Measurements from ENCODE around the gene KIF24. TPM values are rescaled to one million over a fixed set of nuclear protein-coding genes. Genes with fewer than 3 reads are reported as not detected.

Gene KIF24
- total RNA-seq, result 4.8 and 5.0 TPM in 2 replicates

GRCh38 chr9:34328987-34329832, at the start of gene KIF24, which contains the start of gene NUDT2:
TSS of gene KIF24 (minus strand) at chr9:34329268. CDS start at chr9:34311346, 17,922 bp downstream.
TSS of gene NUDT2 (plus strand) at chr9:34329569. CDS start at chr9:34339040, 9,471 bp downstream.
- no peaks in the 10 kb centered on the region for H3K27me3 Mint-ChIP-seq (ENCODE audit: low read depth)
- H3K4me1 Mint-ChIP-seq (ENCODE audit: low read depth), result peaks cover 34% of the 10 kb centered on the region
- H3K9me3 Mint-ChIP-seq, result no peaks in the 10 kb centered on the region
- intact Hi-C loops (cut with micrococcal nuclease), result loop anchor here (1.0 kb wide), 4 partner anchors 50 to 206 kb away; partner anchors contain the start of genes DCAF12 and UBAP1
- DNase-seq (ENCODE audit: low spot score), result peak; percentile 97
- H3K27ac Mint-ChIP-seq, result peak within 1 kb of the TSS; percentile 94
- H3K4me3 Mint-ChIP-seq (ENCODE audit: low read depth), result peak within 1 kb of the TSS; percentile 98
- H3K36me3 Mint-ChIP-seq (ENCODE audit: low read depth), result no peaks in the 10 kb centered on the region

GRCh38 chr9:34378376-34379060, 49.5 kb upstream of the KIF24 start:
- intact Hi-C loops (cut with micrococcal nuclease), result loop anchor here (1.0 to 5.0 kb wide), 5 partner anchors 49 to 1434 kb away; partner anchors contain the start of genes KIF24, NUDT2, SPAG8 and UBAP1
- Mint-ChIP-seq H3K4me1 (ENCODE audit: low read depth) (peaks cover 21% of the 10 kb centered on the region), H3K36me3 (ENCODE audit: low read depth) (no peaks in the 10 kb centered on the region), H3K4me3 (ENCODE audit: low read depth) (no peak overlapping the region), H3K27me3 (ENCODE audit: low read depth) (peaks cover 11% of the 10 kb centered on the region), H3K9me3 (no peaks in the 10 kb centered on the region), H3K27ac (no peak overlapping the region)
- no peak for DNase-seq (ENCODE audit: low spot score)

GRCh38 chr9:34377404-34377746, 48.3 kb upstream of the KIF24 start:
- Mint-ChIP-seq H3K4me3 (ENCODE audit: low read depth) (peak overlapping the region; percentile 86), H3K36me3 (ENCODE audit: low read depth) (no peaks in the 10 kb centered on the region), H3K9me3 (no peaks in the 10 kb centered on the region), H3K27me3 (ENCODE audit: low read depth) (peaks cover 2% of the 10 kb centered on the region), H3K4me1 (ENCODE audit: low read depth) (peaks cover 21% of the 10 kb centered on the region), H3K27ac (no peak overlapping the region)
- intact Hi-C loops (cut with micrococcal nuclease), result loop anchor here (2.0 to 5.0 kb wide), 4 partner anchors 125 to 1435 kb away; partner anchors contain the start of genes SPAG8 and UBAP2
- DNase-seq (ENCODE audit: low spot score), result no peak

GRCh38 chr9:34376596-34377403, 47.7 kb upstream of the KIF24 start, which contains the start of gene MYORG:
TSS of gene MYORG (minus strand) at chr9:34376898. CDS start at chr9:34372943, 3,955 bp downstream.
- intact Hi-C loops (cut with micrococcal nuclease), result loop anchor here (2.0 to 5.0 kb wide), 4 partner anchors 124 to 1436 kb away; partner anchors contain the start of genes SPAG8 and UBAP2
- peak within 1 kb of the TSS; percentile 86 for H3K4me3 Mint-ChIP-seq (ENCODE audit: low read depth)
- no peaks in the 10 kb centered on the region for H3K27me3 Mint-ChIP-seq (ENCODE audit: low read depth)
- H3K9me3 Mint-ChIP-seq, result no peaks in the 10 kb centered on the region
- no peak within 1 kb of the TSS for H3K27ac Mint-ChIP-seq
- peaks cover 21% of the 10 kb centered on the region for H3K4me1 Mint-ChIP-seq (ENCODE audit: low read depth)
- DNase-seq (ENCODE audit: low spot score), result peak; percentile 97
- H3K36me3 Mint-ChIP-seq (ENCODE audit: low read depth), result no peaks in the 10 kb centered on the region

GRCh38 chr9:34375901-34376595, 47.0 kb upstream of the KIF24 start:
- no peaks in the 10 kb centered on the region for H3K27me3 Mint-ChIP-seq (ENCODE audit: low read depth)
- peak; percentile 31 for DNase-seq (ENCODE audit: low spot score)
- H3K36me3 Mint-ChIP-seq (ENCODE audit: low read depth), result peaks cover 3% of the 10 kb centered on the region
- H3K27ac Mint-ChIP-seq, result no peak overlapping the region
- peaks cover 21% of the 10 kb centered on the region for H3K4me1 Mint-ChIP-seq (ENCODE audit: low read depth)
- H3K4me3 Mint-ChIP-seq (ENCODE audit: low read depth), result peak overlapping the region; percentile 86
- H3K9me3 Mint-ChIP-seq, result no peaks in the 10 kb centered on the region
- intact Hi-C loops (cut with micrococcal nuclease), result loop anchor here (2.0 to 5.0 kb wide), 4 partner anchors 124 to 1436 kb away; partner anchors contain the start of genes SPAG8 and UBAP2

- DNase-seq (ENCODE audit: low spot score), result no peak
- intact Hi-C loops (cut with micrococcal nuclease), result loop anchor here (5.0 kb wide), 3 partner anchors 123 to 1437 kb away; partner anchors contain the start of gene SPAG8
- Mint-ChIP-seq H3K27ac (no peak overlapping the region), H3K4me3 (ENCODE audit: low read depth) (peak overlapping the region; percentile 86), H3K36me3 (ENCODE audit: low read depth) (peaks cover 4% of the 10 kb centered on the region), H3K27me3 (ENCODE audit: low read depth) (no peaks in the 10 kb centered on the region), H3K4me1 (ENCODE audit: low read depth) (peaks cover 21% of the 10 kb centered on the region), H3K9me3 (no peaks in the 10 kb centered on the region)
Observed at GRCh38 chr9:34374905-34375552, 46.0 kb upstream of the KIF24 start.

GRCh38 chr9:34374339-34374738, 45.3 kb upstream of the KIF24 start:
- peaks cover 18% of the 10 kb centered on the region for H3K4me1 Mint-ChIP-seq (ENCODE audit: low read depth)
- H3K4me3 Mint-ChIP-seq (ENCODE audit: low read depth), result no peak overlapping the region
- no peaks in the 10 kb centered on the region for H3K9me3 Mint-ChIP-seq
- H3K27ac Mint-ChIP-seq, result no peak overlapping the region
- no peaks in the 10 kb centered on the region for H3K27me3 Mint-ChIP-seq (ENCODE audit: low read depth)
- intact Hi-C loops (cut with micrococcal nuclease), result no loop called here
- DNase-seq (ENCODE audit: low spot score), result no peak
- peaks cover 4% of the 10 kb centered on the region for H3K36me3 Mint-ChIP-seq (ENCODE audit: low read depth)

- Mint-ChIP-seq H3K4me3 (ENCODE audit: low read depth) (no peak overlapping the region), H3K27me3 (ENCODE audit: low read depth) (no peaks in the 10 kb centered on the region), H3K9me3 (no peaks in the 10 kb centered on the region), H3K4me1 (ENCODE audit: low read depth) (peaks cover 16% of the 10 kb centered on the region), H3K36me3 (ENCODE audit: low read depth) (peaks cover 4% of the 10 kb centered on the region), H3K27ac (no peak overlapping the region)
- no peak for DNase-seq (ENCODE audit: low spot score)
- intact Hi-C loops (cut with micrococcal nuclease), result no loop called here
Observed at GRCh38 chr9:34373749-34374148, 44.7 kb upstream of the KIF24 start.

GRCh38 chr9:34372467-34373011, 43.5 kb upstream of the KIF24 start:
- DNase-seq (ENCODE audit: low spot score), result no peak
- Mint-ChIP-seq H3K9me3 (no peaks in the 10 kb centered on the region), H3K4me3 (ENCODE audit: low read depth) (no peak overlapping the region), H3K27me3 (ENCODE audit: low read depth) (no peaks in the 10 kb centered on the region), H3K36me3 (ENCODE audit: low read depth) (peaks cover 4% of the 10 kb centered on the region), H3K27ac (no peak overlapping the region), H3K4me1 (ENCODE audit: low read depth) (peaks cover 16% of the 10 kb centered on the region)
- intact Hi-C loops (cut with micrococcal nuclease), result no loop called here

- Mint-ChIP-seq H3K27ac (no peak overlapping the region), H3K4me1 (ENCODE audit: low read depth) (peaks cover 14% of the 10 kb centered on the region), H3K27me3 (ENCODE audit: low read depth) (no peaks in the 10 kb centered on the region), H3K9me3 (no peaks in the 10 kb centered on the region), H3K4me3 (ENCODE audit: low read depth) (no peak overlapping the region), H3K36me3 (ENCODE audit: low read depth) (peaks cover 4% of the 10 kb centered on the region)
- intact Hi-C loops (cut with micrococcal nuclease), result no loop called here
- DNase-seq (ENCODE audit: low spot score), result no peak
Observed at GRCh38 chr9:34371886-34372466, 42.9 kb upstream of the KIF24 start.
